Kasumi-1 (cell line): ENCODE data around the gene SKIC8.
"Not testable (repeated sequence)": the region's sequence is repeated elsewhere in the genome, so short reads cannot be mapped to it uniquely, and the experiment has no call there.

ENCODE experiments used
- DNase-seq, 2 experiments: peaks; one replicate each; lab custom pipeline; 2025; lab: John Stamatoyannopoulos, UW

The SKIC8 gene

DNA sequence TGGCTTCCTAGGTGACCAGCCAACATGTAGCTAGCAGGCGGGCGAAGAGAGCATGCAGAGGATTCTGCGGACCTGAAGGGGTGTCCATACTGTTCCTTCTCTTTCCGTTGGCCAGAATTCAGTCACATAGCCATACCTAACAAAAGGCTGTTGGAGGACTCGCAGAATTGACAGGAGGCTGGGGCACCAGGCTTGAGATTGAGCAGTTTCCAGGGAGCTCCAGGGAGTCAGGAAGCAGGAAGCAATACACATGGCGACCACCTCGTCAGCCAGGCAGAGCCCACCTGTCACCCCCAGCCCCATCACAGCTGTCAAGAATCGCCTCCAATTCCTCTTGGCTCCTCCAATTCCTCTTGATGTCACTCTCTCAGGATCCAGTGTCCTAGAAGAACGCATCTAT is 48.3 kb downstream of the SKIC8 start:
- DNase-seq, result no peak

DNA sequence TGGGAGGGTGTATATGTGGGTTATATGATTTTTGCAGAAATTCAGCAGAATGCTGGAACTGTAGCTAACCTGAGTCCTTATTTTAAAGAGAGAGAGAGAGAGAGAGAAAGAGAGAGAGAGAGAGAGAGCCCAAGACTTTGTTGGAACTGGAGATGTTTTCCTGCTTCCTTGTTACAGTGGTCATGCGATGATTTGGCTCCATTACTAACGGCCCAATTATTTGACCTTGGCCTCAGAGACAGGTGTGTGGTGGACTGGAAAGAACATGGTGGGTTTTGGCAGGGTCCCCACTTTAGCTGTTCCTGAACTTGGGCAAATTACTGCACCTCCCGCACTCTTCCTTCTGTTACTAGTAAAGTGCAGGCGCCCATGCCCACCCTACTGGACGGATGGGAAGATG is 50.3 kb downstream of the SKIC8 start:
- no peak for DNase-seq

DNA sequence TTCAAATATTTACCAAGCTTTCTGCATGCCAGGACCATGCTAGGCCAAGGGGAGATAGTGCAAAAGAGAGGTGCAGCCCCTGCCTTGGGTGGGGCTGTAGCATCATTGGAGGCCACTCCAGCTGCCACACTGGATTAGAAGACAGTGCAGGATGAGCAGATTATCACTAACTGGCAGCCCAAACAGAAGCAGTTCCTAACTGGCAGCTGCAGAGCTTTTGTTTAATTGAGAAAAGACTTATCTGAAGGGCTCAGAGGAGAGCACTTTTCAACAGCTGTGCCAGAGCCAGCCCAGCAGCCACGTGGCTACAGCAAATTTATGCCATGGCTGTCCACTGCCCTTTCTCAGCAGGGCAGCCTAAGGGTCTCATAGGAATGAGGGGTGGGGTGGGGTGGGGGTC is 51.5 kb downstream of the SKIC8 start:
- no peak for DNase-seq

DNA sequence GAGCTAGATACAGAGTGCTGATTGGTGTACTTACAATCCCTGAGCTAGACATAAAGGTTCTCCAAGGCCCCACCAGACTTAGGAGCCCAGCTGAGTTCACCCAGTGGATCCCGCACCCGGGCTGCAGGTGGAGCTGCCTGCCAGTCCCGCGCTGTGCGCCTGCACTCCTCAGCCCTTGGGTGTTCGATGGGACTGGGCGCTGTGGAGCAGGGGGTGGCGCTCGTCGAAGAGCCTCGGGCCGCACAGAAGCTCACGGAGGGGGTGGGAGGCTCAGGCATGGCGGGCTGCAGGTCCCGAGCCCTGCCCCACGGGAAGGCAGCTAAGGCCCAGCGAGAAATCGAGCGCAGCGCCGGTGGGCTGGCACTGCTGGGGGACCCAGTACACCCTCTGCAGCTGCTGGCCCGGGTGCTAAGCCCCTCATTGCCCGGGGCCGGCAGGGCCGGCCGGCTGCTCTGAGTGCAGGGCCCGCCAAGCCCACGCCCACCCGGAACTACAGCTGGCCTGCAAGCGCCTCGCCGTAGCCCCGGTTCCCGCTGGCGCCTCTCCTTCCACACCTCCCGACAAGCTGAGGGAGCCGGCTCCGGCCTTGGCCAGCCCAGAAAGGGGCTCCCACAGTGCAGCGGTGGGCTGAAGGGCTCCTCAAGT is 53.3 kb downstream of the SKIC8 start:
- DNase-seq, result not testable (repeated sequence)

DNA sequence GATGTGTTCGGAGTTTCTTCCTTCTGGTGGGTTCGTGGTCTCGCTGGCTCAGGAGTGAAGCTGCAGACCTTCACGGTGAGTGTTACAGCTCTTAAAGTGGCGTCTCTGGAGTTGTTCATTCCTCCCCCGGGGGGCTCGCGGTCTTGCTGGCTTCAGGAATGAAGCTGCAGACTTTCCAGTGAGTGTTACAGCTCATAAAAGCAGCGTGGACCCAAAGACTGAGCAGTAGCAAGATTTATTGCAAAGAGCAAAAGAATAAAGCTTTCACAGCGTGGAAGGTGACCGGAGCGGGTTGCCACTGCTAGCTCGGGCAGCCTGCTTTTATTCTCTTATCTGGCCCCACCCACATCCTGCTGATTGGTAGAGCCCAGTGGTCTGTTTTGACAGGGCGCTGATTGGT is 54.0 kb downstream of the SKIC8 start:
- DNase-seq, result not testable (repeated sequence)

DNA sequence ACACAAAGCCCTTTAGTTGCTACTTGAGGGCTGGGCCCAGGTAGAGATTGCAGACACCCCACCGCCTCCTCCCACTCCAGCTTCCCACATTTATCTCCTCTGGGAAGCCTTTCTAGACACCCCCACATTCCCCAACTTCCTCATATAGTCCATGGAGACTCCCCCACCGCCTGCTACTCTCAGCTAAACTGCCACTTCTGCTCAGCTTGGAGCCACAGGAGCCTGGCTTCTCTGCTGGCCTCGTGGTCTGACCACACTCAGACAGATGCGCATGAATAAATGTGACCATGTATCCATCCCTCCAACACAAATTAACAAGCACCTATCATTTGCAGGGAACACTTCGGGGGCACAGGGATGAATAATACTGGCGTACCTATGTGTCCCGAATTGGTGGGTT is 54.5 kb downstream of the SKIC8 start:
- DNase-seq, result no peak

DNA sequence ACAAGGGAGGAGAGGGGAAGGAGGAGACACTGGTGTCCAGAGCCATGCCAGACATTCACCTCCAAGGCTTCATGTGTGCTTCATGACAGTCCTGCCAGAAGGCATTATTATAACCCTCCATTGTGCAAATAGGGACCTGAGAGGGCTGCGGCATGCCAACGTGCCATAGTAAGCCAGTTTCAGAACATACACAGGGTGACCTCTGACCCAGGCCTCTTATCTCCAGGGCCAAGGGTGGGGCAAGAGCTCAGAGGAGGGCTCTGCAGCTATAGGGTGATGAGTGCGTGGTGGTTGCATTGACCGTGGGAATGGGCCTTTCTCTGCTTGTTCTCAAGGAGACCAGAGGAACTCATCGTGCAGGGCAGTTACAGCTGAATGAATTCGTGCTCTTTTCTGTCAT is 55.3 kb downstream of the SKIC8 start:
- no peak for DNase-seq

DNA sequence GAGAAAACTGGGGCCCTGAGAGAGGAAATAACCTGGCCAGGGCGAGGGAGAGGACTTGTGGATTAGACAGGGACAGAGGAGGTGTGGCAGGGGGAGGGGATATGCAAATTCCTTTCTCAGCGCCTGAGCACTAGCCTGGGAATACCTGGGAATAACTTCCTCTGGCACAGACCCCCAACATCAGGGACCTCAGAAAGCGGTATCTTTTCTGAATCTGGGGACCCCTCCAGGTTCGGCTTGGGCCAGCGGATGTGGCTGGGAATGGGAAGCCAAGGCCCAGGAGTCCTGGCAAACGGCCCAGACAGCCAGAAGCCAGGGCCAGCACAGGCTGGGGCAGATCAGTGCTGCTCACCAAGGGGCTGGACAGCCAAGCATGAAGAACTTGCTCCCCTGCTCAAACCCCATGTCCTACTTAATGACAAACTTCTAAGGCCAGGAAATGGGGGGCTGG is 55.9 kb downstream of the SKIC8 start:
- DNase-seq, result no peak

DNA sequence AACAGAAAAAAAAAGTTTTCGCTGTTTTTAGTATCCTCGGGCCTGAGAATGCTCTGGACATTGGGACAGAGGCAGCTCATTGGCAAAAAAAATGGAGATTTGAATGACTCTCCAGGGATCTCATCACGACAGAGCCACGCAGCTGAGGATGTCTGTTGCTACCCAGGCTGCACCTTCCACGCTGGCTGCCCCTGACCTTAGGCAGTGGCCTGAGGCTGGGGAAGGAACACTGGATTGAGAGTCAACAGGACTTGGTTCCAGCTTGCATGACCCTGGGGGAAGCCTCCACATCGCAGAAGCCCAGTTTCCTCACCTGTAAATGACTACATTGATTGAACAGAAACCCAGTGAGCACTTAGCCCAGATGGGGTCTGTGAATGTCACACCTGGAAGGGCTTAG is 56.4 kb downstream of the SKIC8 start:
- no peak for DNase-seq

DNA sequence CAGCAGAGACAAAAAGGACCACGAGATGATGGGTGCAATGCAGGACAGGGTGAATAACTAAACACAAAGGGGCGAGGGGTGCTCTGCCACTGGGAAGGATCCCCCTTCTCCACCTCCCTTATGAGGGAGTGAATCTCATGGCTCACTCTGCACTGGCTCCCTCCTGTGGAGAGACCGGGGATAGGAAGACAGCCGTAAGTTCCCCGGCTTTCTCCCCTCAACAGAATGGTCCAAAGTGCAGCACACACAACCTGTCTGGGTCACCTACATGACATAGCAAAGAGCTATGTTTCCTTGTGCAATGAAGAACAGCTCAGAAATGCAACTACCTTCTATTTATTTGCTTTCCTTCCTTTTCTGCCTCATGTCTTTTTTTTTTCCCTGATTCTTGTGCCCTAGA is 57.3 kb downstream of the SKIC8 start:
- DNase-seq, result peak; percentile 18 to 43

DNA sequence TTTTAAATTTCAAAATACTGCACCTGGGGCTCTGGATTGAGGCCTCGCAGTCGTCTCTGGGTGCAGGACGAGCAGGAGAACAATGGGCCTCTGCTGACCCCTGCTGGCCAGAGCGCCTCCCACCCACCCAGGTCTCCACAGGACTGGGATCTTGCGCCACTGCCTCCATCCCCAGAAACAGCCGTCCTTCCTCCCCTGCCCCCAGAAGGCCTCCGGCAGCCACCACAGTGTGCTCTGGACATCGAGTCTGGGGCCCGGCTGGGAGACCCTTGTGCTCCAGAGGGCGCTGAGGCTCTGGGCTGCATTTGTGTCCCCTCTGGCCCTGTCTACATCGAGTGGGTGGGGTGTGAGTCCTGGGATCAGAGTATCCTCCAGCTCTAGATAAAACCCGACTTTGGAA is 58.4 kb downstream of the SKIC8 start:
- peak; percentile 62 to 67 for DNase-seq

DNA sequence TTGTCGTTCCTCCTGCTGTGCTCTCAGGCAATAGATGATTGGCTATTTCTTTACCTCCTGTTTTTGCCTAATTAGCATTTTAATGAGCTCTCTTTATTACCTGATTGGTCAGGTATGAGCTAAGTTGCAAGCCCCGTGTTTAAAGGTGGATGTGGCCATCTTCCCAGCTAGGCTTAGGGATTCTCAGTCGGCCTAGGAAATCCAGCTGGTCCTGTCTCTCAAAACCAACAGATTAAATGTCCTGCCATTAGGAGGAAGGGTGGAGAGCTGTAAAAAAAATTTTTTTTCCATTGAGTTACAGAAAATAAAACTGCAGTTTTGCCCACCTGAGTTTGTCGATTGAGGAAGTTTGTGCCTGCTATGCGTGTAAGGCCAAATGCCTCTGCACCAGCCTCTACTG is 59.6 kb downstream of the SKIC8 start:
- DNase-seq, result no peak

DNA sequence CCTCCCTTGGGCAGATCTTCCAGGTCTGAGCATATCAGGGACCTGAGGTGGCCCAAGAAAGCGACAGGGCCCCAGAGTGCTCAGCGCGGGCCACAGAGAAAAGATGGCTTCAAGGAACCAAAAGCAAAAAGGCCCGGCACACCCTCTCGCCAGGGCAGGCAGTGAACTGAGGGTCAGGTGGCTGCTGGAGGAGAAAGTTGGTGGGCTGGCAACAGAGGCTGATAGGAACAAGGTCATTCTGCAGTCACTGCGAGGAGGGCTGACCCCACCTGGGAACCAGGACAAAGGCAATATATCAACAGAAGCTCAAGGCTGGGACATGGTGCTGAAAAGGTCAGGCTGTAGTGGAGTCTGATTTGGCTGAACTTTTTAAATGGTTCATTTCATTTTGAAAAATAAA is 62.3 kb downstream of the SKIC8 start:
- DNase-seq, result no peak

DNA sequence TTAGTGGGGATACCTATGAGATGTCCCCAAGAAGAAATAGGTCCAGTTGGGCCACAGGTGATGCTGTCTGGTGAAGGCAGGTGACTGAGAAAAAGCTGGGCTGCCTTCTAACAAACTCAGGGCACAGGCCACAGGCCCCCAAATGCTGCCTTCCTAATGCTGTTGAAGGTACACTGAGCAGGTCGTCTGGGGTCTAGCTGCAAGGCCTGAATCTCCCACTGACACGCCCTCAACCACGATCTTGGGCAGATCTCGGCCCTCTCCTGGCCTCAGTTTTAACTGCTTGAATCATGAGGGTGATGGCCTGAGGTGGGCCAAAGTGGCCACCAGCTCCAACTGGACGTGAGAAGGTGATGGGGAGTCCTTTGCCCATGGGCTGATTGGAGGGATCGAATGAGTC is 62.9 kb downstream of the SKIC8 start:
- no peak for DNase-seq

DNA sequence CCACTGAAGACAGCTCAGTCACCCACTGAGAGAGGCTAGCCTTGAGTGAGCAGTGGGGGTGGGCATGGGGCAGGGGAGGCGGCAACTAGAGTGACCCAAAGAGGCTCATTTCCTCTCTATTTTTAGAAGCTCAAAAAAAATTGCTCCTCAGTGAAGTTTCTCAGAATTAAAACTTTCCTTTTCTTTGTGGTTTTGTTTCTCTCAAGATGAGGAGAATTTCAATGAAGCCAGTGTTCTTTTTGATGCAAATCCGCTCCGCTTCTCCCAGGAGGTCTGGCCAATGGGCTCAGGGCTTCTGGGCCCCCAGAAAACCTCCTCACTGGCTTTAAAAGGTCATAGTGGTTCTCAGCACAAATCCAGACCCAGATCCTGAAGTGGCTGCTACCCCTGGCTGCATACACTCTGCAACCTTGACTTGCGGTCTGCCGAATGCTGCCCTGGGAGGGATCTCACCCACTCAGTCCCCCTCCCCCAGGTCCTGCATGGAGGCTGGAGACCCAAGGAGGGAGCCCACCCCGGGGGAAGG is 64.8 kb downstream of the SKIC8 start, which contains the start of gene ACSBG1:
Gene ACSBG1, minus strand, starts transcription at position 51 of the 526 bp plus-strand sequence. CDS start 64 bp downstream, outside the sequence.
- no peak for DNase-seq

DNA sequence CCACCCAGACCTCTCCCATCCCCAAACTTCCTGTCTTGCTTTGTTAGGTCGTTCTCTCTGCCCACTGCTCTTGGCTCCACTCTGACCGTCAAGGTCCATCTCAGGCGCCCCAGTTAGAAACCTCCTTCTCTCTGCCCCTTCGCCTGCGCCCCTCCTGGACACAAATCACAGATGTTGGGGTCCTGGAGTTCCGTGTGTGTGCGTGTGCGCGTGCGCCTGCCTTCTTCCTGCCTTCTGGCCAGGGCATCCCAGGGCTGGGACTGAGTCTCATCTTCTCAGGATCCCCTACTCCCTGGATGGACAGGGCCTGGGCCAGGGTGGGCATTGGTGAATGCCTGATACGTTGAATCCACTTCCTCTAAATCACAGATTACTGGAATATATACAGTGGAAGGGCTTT is 65.9 kb downstream of the SKIC8 start:
- DNase-seq, result no peak
